Fibroblast of lung (primary cell): ENCODE results near the gene SLC29A4.

Source experiments
- CTCF ChIP-seq, 2 donors: IDR thresholded peaks in 1 of 2; conservative IDR thresholded peaks in 1 of 2; 1 replicate in 1 of 2; 2 replicates in 1 of 2; pipeline ENCODE4 v1.5.1; 2011 to 2012; ENCODE audit warnings: low read length in 2 of 2, control low read depth in 1 of 2, inconsistent platforms in 1 of 2, low read depth in 1 of 2, mild to moderate bottlenecking in 1 of 2
- EZH2 ChIP-seq: IDR thresholded peaks from 2 replicates; pipeline ENCODE4 v1.5.1; 2012; ENCODE audit warnings: low read length, control low read depth, mild to moderate bottlenecking; ENCODE audit errors: missing control alignments

- TF ChIP-seq CTCF (conservative IDR thresholded peaks at IDR 0.05 in 1 of 2, IDR thresholded peaks at IDR 0.05 in 1 of 2; ENCODE audit: low read depth in 1 of 2, low read length in 2 of 2) = no peak
- TF ChIP-seq EZH2 = no peak
Observed at GRCh38 chr7:5286933-5287332, 4.2 kb downstream of the SLC29A4 start.
